Measurements from ENCODE around the gene PTPRD.

The PTPRD gene

DNA sequence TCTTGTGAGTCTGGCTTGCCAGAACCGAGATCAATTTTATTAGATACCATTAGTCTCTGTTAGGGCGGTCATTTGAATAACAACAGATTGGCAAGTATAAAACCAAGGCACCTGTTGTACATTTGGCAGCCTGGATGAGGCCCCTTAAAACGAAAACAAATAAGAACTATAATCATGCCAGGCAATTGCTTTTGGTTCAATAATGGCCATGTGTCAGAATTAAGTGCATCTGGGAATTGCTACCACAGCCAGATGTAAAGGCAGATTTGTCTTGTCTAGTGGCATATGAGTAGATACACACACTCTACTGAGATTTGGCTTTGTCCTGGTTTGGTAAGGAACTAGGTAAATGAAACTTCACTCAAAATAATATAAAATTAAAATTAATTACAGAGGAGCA, 1767.0 kb downstream of the PTPRD start:
- no peak for DNase-seq

GRCh38 chr9:8845376-8845775, 1767.4 kb downstream of the PTPRD start:
- no peak for DNase-seq

GRCh38 chr9:8844549-8844948, 1768.3 kb downstream of the PTPRD start:
- no peak for DNase-seq

GRCh38 chr9:8842402-8843193, 1770.2 kb downstream of the PTPRD start:
- no peak for DNase-seq

- DNase-seq = no peak
Observed at GRCh38 chr9:8838136-8838535, 1774.7 kb downstream of the PTPRD start.

GRCh38 chr9:8835291-8835690, 1777.5 kb downstream of the PTPRD start:
- DNase-seq = no peak

DNA sequence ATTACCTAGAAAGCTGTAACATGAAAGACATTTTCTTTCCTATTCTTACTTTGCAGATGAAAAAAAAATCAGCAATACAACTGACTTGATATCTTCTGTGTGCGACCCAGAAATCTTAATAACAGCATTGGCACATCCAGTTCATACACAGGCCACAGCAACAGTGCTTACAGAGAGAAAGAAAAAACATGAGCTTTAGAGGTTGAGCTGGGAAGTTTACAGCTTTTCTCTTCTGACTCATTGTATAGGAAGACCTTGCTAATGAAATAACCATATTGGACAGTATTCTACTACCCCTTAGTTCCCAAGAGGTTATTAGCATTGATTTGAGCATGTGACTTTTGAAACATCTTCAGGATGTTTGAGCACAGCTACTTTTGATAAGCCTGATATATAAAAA, 1779.8 kb downstream of the PTPRD start:
- DNase-seq = no peak

- no peak for DNase-seq
Observed at GRCh38 chr9:8832386-8832785, 1780.4 kb downstream of the PTPRD start.

GRCh38 chr9:8831568-8831967, 1781.2 kb downstream of the PTPRD start:
- no peak for DNase-seq

DNA sequence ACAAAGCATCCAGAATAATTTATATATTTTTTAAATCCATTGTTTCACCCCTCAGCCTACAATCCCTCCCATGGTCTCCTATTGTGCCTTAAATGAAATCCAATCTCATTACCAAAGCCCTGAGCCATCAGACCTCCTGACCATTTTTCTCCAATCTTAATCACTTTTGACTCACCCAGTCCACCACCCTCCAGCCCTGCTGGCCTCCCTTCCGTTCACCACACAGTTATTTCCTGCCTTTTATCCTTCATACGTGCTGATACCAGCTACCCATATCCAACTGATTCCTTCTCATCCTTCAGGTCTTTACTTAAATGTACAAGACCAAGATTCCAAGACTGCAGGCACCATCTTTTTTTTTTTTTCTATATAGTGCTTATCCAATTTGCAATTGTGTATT, 1786.5 kb downstream of the PTPRD start:
- no peak for DNase-seq

GRCh38 chr9:8825585-8826147, 1787.1 kb downstream of the PTPRD start:
- no peak for DNase-seq

DNA sequence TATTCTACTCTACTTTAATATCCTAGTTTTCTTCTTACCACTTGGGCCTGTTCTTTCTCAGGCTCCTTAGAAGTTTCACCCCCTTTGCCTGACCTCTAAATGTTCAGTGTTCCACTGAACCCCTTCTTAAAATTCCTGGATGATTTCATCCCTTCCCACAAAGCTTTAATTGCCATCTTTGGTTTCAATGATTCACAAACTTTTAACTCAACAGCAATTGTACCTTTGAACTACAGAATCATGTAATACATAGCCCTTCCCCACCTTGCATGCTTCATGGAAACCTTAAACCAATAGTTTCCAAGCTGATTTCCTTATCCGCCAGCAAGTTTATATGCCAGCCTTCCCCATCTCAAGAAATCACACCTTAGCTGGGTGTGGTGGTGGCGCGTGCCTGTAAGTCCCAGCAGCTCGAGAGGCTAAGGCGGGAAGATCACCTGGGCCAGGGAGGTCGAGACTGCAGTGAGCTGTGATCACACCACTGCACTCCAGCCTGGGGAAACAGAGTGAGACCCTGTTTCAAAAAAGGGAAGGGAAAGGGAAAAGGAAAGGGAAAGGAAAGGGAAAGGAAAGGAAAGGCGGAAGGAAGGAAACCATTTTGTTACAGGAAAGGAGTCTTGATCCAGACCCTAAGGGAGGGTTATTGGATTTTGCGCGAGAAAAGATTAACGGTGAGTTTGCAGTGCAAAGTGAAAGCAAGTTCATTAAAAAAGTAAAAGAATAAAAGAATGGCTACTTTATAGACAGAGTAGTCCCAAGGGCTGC, 1789.5 kb downstream of the PTPRD start:
- no peak for DNase-seq

- DNase-seq = no peak
Observed at GRCh38 chr9:8822667-8823025, 1790.2 kb downstream of the PTPRD start.

GRCh38 chr9:8821910-8822666, 1790.7 kb downstream of the PTPRD start:
- no peak for DNase-seq

DNA sequence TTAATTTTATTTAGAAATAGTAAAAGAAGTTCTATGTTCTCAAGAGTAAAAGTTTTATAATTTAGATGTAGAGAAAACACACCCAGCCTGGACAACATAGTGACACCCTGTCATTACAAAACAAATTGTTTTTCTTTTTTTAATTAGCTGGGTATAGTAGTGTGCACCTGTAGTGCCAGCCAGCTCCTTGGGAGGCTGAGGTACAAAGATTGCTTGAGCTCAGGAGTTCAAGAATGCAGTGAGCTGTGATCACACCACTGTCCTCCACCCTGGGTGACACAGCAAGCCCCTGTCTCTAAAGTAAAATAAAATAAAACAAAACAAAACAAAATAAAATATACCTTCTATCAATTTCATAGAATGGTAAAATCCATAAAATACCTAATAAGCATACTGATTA, 1795.5 kb downstream of the PTPRD start:
- no peak for DNase-seq

- no peak for DNase-seq
Observed at GRCh38 chr9:8816361-8816760, 1796.4 kb downstream of the PTPRD start.

DNA sequence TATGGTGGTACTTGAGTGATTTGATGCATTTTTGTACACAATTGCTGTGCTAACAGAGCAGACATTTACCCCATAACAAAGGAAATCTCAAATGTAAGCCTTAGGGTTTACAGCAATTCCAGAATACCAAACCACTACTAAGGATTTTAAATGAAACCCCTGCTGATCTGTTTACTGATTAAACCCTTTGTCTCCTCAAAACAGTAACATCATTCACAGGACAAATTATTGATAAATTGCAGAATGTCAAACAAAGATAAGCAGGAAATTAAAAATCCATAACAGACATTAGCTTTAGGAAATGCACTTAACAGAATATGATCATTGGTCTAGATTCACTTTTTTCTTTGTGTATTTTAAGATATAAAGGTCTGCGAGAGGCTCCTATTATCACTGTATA, 1796.9 kb downstream of the PTPRD start:
- no peak for DNase-seq

DNA sequence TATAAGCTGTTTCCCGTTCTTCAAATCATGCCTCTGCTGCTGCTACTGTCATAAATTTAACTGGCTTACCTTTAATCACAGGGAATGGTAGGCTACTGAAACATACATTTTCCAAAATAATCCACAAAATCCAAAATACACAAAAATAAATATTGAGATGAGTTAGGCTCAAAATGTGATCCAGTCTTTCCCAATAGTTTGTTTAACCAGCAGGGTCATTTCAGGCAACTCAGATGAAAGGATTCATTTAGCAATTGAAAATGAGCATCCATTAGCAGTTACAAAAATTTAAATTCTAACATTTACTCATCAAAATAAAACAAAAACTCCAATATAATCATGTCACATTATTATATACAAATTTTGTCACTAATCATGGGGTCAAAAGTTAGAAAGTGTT, 1797.6 kb downstream of the PTPRD start:
- DNase-seq = no peak

DNA sequence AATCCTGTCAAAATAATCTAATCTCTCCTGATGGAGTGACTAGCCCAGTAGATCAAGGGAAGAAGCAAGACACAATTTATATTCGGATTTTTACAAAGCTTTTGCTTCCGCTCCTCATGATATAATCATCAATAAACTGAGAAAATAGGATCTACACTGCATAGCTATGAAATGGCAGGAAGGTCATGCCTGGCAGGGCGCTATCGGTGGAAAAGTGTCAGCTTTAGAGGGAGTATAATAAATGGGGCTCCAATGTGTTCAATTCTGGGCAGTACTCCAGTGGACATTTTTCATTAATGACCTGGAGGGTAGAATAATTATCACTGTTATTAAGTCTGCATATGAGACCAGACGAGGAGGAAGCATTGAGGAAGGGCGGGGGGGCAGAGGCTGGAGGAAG, 1799.9 kb downstream of the PTPRD start:
- DNase-seq = no peak

DNA sequence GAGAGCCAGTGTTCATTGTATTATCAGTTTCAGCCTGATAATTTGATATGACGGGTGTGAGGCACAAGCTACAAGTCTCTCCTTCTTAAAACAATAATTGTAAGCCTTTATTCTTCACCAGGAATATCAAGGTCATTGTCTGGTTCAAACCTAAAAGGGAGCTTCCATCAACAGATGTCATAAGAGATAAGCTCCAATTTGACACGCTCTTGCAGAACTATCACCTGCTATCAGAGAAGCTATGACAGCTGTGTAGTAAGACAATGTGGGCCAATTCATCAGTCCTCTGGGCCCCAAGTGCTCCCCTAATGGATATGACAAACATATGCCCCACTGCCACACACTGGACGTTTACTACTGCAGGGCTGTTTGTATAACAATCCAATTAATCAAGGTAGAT, 1803.1 kb downstream of the PTPRD start:
- DNase-seq = no peak

- no peak for DNase-seq
Observed at GRCh38 chr9:8806150-8806549, 1806.7 kb downstream of the PTPRD start.

- no peak for DNase-seq
Observed at GRCh38 chr9:8804613-8805012, 1808.2 kb downstream of the PTPRD start.

GRCh38 chr9:8802242-8802641, 1810.6 kb downstream of the PTPRD start:
- no peak for DNase-seq

DNA sequence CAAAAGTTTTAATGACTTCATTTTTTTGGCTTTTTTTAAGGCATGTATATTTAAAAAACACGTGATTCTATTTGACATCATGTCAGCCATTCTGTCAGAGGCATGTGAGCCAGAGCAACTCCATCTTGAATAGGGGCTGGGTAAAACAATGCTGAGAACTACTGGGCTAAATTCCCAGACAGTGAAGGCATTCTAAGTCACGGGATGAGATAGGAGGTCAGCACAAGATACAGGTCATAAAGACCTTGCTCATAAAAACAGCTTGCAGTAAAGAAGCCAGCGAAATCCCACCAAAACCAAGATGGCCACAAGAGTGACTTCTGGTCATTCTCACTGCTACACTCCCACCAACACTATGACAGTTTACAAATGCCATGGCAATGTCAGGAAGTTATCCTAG, 1812.6 kb downstream of the PTPRD start:
- no peak for DNase-seq

All from activated naive CD4-positive, alpha-beta T cell treated with anti-CD3 and anti-CD28 coated beads, Interleukin-2, amount 50 U/mL, for 16 hours (primary cell).